Astrocyte (in vitro differentiated cells and primary cell): ENCODE measurements around the gene GON4L. TPM values are rescaled to one million over a fixed set of nuclear protein-coding genes. Genes with fewer than 3 reads are reported as not detected.

Experiments
- DNase-seq: peaks from one replicate; pipeline ENCODE4 v3.0.0-alpha.2; 2010; ENCODE audit warnings: low read depth
- FAIRE-seq: peaks from 2 replicates; lab custom pipeline; 2011; peaks lifted over from hg19 to GRCh38; lab: Jason Lieb, UNC
- H2AFZ ChIP-seq: 2 replicates; pipeline ENCODE4 v1.6.0; 2012; ENCODE audit warnings: low read depth, low read length, inconsistent platforms
- H3K27ac ChIP-seq: 2 replicates; pipeline ENCODE4 v1.5.1; 2011; ENCODE audit warnings: low read depth, low read length, inconsistent platforms
- H3K27me3 ChIP-seq: 2 replicates; pipeline ENCODE4 v1.6.0; 2011; ENCODE audit warnings: low read length, inconsistent platforms; ENCODE audit not compliant: insufficient read depth
- H3K36me3 ChIP-seq: 2 replicates; pipeline ENCODE4 v1.5.1; 2011; ENCODE audit warnings: low read length, inconsistent platforms; ENCODE audit not compliant: insufficient read depth
- H3K4me1 ChIP-seq: 2 replicates; pipeline ENCODE4 v1.5.1; 2011; ENCODE audit warnings: low read length, inconsistent platforms; ENCODE audit not compliant: insufficient read depth
- H3K4me2 ChIP-seq: 2 replicates; pipeline ENCODE4 v1.6.0; 2012; ENCODE audit warnings: low read length, inconsistent platforms
- H3K4me3 ChIP-seq: 2 replicates; pipeline ENCODE4 v1.5.1; 2011; ENCODE audit warnings: low read depth, mild to moderate bottlenecking, low read length, inconsistent platforms; ENCODE audit not compliant: insufficient read depth
- H3K79me2 ChIP-seq: 2 replicates; pipeline ENCODE4 v1.6.0; 2012; ENCODE audit warnings: mild to moderate bottlenecking, low read length, inconsistent platforms; ENCODE audit not compliant: insufficient read depth
- H3K9ac ChIP-seq: 2 replicates; pipeline ENCODE4 v1.6.0; 2012; ENCODE audit warnings: mild to moderate bottlenecking, low read length, inconsistent platforms
- H3K9me3 ChIP-seq: 2 replicates; pipeline ENCODE4 v1.5.1; 2012; ENCODE audit warnings: low read depth, mild to moderate bottlenecking, low read length, inconsistent platforms; ENCODE audit not compliant: insufficient read depth
- H4K20me1 ChIP-seq: 2 replicates; pipeline ENCODE4 v1.6.0; 2012; ENCODE audit warnings: low read length, inconsistent platforms; ENCODE audit not compliant: insufficient read depth
- H3K27ac Mint-ChIP-seq: one replicate; pipeline ENCODE4 v1.8.0; 2021; ENCODE audit warnings: mild to moderate bottlenecking, mixed read lengths; ENCODE audit not compliant: unreplicated experiment
- H3K27me3 Mint-ChIP-seq: one replicate; pipeline ENCODE4 v1.8.0; 2021; ENCODE audit warnings: low read depth, mixed read lengths; ENCODE audit not compliant: unreplicated experiment
- H3K36me3 Mint-ChIP-seq: one replicate; pipeline ENCODE4 v1.8.0; 2021; ENCODE audit warnings: low read depth, mixed read lengths; ENCODE audit not compliant: unreplicated experiment
- H3K4me1 Mint-ChIP-seq: one replicate; pipeline ENCODE4 v1.8.0; 2021; ENCODE audit warnings: low read depth, mixed read lengths; ENCODE audit not compliant: unreplicated experiment
- H3K4me3 Mint-ChIP-seq: one replicate; pipeline ENCODE4 v1.8.0; 2021; ENCODE audit warnings: mild to moderate bottlenecking, moderate library complexity, mixed read lengths; ENCODE audit not compliant: unreplicated experiment
- H3K9me3 Mint-ChIP-seq: one replicate; pipeline ENCODE4 v1.8.0; 2021; ENCODE audit warnings: mild to moderate bottlenecking, mixed read lengths; ENCODE audit not compliant: unreplicated experiment
- CTCF ChIP-seq: IDR thresholded peaks from 2 replicates; pipeline ENCODE4 v1.5.1; 2011; ENCODE audit warnings: low read depth, mild to moderate bottlenecking, inconsistent platforms, low read length, moderate library complexity; ENCODE audit not compliant: insufficient read depth
- EZH2 ChIP-seq: IDR thresholded peaks from 2 replicates; pipeline ENCODE4 v1.6.1; 2012; ENCODE audit warnings: mild to moderate bottlenecking, low read length, inconsistent platforms; ENCODE audit not compliant: insufficient read depth
- total RNA-seq: library from RNA; stranded (reverse); gene quantifications from 2 replicates; pipeline ENCODE4 v1.2.1, GENCODE V29; 2021

The GON4L gene
- total RNA-seq, 1 donor from 2014 or later: 52.8 TPM

DNA sequence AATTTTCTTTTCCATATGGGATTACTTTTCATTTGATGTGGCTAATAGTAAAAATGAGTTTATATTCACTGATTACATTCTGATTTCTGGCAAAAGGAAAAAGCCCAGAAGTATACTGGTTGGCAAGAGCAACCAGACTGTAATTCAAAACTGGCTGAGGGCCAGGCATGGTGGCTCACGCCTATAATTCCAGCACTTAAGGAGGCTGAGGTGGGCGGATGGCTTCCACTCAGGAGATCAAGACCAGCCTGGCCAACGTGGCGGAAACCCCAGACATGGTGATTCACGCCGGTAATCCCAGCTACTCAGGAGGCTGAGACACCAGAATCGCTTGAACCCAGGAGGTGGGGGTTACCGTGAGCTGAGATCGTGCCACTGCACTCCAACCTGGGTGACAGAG lies 16.8 kb upstream of the GON4L start:
- peaks cover 3% of the 10 kb centered on the region for H3K9me3 Mint-ChIP-seq
- H3K4me1 Mint-ChIP-seq: peaks cover 6% of the 10 kb centered on the region
- Histone ChIP-seq H3K27ac (peak overlapping the region; percentile 74), H3K9me3 (no peaks in the 10 kb centered on the region), H3K79me2 (no peaks in the 10 kb centered on the region), H3K4me3 (no peak overlapping the region), H4K20me1 (no peaks in the 10 kb centered on the region), H3K27me3 (no peaks in the 10 kb centered on the region), H3K36me3 (no peaks in the 10 kb centered on the region), H3K4me2 (peak overlapping the region; percentile 75), H3K9ac (peak overlapping the region; percentile 59), H2AFZ (peak overlapping the region; percentile 69), H3K4me1 (peaks cover 10% of the 10 kb centered on the region)
- H3K27ac Mint-ChIP-seq: no peak overlapping the region
- H3K27me3 Mint-ChIP-seq: no peaks in the 10 kb centered on the region
- TF ChIP-seq CTCF: no peak
- no peak for TF ChIP-seq EZH2
- H3K4me3 Mint-ChIP-seq: no peak overlapping the region
- DNase-seq (peak; percentile 67), FAIRE-seq (no peak)
- peaks cover 13% of the 10 kb centered on the region for H3K36me3 Mint-ChIP-seq

DNA sequence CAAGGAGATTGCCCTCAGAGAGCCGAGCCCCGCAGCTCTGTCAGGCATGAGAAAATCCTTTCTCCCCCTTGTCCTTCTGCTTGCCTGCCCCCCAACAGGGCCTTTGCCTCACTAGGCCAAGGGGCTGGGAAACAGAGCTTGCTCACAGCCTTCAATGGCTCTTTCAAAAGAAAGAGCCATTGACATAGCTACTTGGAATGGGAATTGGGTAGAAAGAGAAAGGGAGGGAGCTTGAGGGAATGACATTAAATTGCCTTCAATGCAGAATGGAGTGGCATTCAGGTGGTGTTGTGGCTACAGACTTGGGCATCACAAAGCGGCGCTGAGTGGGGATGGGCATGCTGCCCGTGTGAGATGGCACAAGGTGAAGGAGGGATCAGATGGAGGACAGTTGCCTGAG lies 15.5 kb upstream of the GON4L start:
- Histone ChIP-seq H2AFZ (no peak overlapping the region), H4K20me1 (no peaks in the 10 kb centered on the region), H3K4me3 (no peak overlapping the region), H3K79me2 (no peaks in the 10 kb centered on the region), H3K27me3 (no peaks in the 10 kb centered on the region), H3K4me2 (no peak overlapping the region), H3K9ac (no peak overlapping the region), H3K9me3 (no peaks in the 10 kb centered on the region), H3K36me3 (no peaks in the 10 kb centered on the region), H3K4me1 (peaks cover 10% of the 10 kb centered on the region), H3K27ac (no peak overlapping the region)
- peaks cover 6% of the 10 kb centered on the region for H3K4me1 Mint-ChIP-seq
- DNase-seq (no peak), FAIRE-seq (no peak)
- TF ChIP-seq EZH2 (no peak), CTCF (no peak)
- H3K9me3 Mint-ChIP-seq: peaks cover 3% of the 10 kb centered on the region
- H3K27me3 Mint-ChIP-seq: no peaks in the 10 kb centered on the region
- no peak overlapping the region for H3K4me3 Mint-ChIP-seq
- peak overlapping the region; percentile 50 for H3K27ac Mint-ChIP-seq
- H3K36me3 Mint-ChIP-seq: peaks cover 16% of the 10 kb centered on the region

DNA sequence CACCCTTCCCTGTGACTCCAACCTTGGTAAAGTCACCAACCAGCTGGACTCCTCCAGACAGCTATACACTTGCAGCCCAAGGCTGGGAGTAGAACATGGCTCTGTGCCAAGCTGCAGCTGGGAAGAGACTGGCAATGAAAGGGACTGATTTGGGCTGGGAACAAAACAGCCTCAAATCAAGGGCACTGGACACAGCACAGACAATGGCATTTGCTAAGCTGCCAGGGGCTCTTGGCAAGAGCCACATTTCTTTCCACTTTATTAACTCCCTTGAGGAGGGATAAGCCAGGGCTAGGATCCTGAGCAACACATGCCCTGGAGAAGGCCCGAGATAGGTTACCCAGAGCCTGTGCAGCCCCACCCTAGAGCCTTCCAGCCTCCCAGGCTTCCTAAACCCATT lies 14.4 kb upstream of the GON4L start:
- peak overlapping the region; percentile 27 for H3K4me2 ChIP-seq
- H3K9me3 Mint-ChIP-seq: peaks cover 3% of the 10 kb centered on the region

More for the DNA sequence above, 14.4 kb upstream of the GON4L start:
- H3K79me2 ChIP-seq: peaks cover 6% of the 10 kb centered on the region
- H3K4me1 ChIP-seq: peaks cover 10% of the 10 kb centered on the region
- H2AFZ ChIP-seq: peak overlapping the region; percentile 42
- no peak overlapping the region for H3K9ac ChIP-seq
- Mint-ChIP-seq H3K36me3 (peaks cover 20% of the 10 kb centered on the region), H3K4me1 (peaks cover 6% of the 10 kb centered on the region), H3K4me3 (no peak overlapping the region), H3K27me3 (no peaks in the 10 kb centered on the region), H3K27ac (no peak overlapping the region)
- DNase-seq (no peak), FAIRE-seq (no peak)
- no peak overlapping the region for H3K4me3 ChIP-seq
- H3K27me3 ChIP-seq: no peaks in the 10 kb centered on the region
- TF ChIP-seq CTCF (no peak), EZH2 (no peak)
- H4K20me1 ChIP-seq: no peaks in the 10 kb centered on the region
- no peaks in the 10 kb centered on the region for H3K9me3 ChIP-seq
- no peaks in the 10 kb centered on the region for H3K36me3 ChIP-seq
- no peak overlapping the region for H3K27ac ChIP-seq
